ENCODE measurements around the gene AGPAT2. TPM values are rescaled to one million over a fixed set of nuclear protein-coding genes. Genes with fewer than 3 reads are reported as not detected.

The AGPAT2 gene
- total RNA-seq, 1 experiment from 2014 or later, result 40.4 TPM

- H3K27me3 Mint-ChIP-seq (ENCODE audit: unreplicated experiment), result peaks cover 12% of the 10 kb centered on the region
- H3K27ac Mint-ChIP-seq (ENCODE audit: unreplicated experiment), result no peak overlapping the region
- H3K9me3 Mint-ChIP-seq (ENCODE audit: low read depth, unreplicated experiment), result no peaks in the 10 kb centered on the region
- no peaks in the 10 kb centered on the region for H3K4me1 Mint-ChIP-seq (ENCODE audit: low read depth, unreplicated experiment)
- peak; percentile 73 for DNase-seq
- BruUV-seq (replicated peaks), result no TSS peak
- TF ChIP-seq, protein P1, sequence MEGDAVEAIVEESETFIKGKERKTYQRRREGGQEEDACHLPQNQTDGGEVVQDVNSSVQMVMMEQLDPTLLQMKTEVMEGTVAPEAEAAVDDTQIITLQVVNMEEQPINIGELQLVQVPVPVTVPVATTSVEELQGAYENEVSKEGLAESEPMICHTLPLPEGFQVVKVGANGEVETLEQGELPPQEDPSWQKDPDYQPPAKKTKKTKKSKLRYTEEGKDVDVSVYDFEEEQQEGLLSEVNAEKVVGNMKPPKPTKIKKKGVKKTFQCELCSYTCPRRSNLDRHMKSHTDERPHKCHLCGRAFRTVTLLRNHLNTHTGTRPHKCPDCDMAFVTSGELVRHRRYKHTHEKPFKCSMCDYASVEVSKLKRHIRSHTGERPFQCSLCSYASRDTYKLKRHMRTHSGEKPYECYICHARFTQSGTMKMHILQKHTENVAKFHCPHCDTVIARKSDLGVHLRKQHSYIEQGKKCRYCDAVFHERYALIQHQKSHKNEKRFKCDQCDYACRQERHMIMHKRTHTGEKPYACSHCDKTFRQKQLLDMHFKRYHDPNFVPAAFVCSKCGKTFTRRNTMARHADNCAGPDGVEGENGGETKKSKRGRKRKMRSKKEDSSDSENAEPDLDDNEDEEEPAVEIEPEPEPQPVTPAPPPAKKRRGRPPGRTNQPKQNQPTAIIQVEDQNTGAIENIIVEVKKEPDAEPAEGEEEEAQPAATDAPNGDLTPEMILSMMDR (IDR thresholded peaks at IDR 0.05; ENCODE audit: unreplicated experiment), result peak; percentile 78
- intact Hi-C loops (cut with micrococcal nuclease; ENCODE audit: unreplicated experiment), result no loop called here
- CTCF ChIA-PET, result no interaction called here
- H3K36me3 Mint-ChIP-seq (ENCODE audit: insufficient read depth, unreplicated experiment), result peaks cover 4% of the 10 kb centered on the region
- H3K4me3 Mint-ChIP-seq (ENCODE audit: low read depth, unreplicated experiment), result no peak overlapping the region
Measured at GRCh38 chr9:136644593-136645351, 42.5 kb downstream of the AGPAT2 start.

DNA sequence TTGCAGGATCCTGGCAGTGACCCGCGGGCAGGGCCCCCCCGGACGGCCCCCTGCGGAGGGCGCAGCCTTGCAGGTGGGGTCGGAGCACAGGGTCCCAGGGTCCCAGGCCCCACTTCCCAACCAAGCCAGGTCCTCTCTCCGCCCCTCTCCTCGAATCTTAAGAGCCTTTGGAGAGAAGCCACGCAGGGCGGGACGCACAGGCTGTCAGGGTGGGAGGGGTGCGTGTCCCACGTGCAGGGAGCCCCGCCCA lies 43.0 kb downstream of the AGPAT2 start:
- Mint-ChIP-seq H3K9me3 (ENCODE audit: low read depth, unreplicated experiment) (no peaks in the 10 kb centered on the region), H3K36me3 (ENCODE audit: insufficient read depth, unreplicated experiment) (peaks cover 4% of the 10 kb centered on the region), H3K4me1 (ENCODE audit: low read depth, unreplicated experiment) (no peaks in the 10 kb centered on the region), H3K27ac (ENCODE audit: unreplicated experiment) (no peak overlapping the region), H3K27me3 (ENCODE audit: unreplicated experiment) (peaks cover 16% of the 10 kb centered on the region), H3K4me3 (ENCODE audit: low read depth, unreplicated experiment) (no peak overlapping the region)
- DNase-seq, result no peak
- intact Hi-C loops (cut with micrococcal nuclease; ENCODE audit: unreplicated experiment), result no loop called here
- CTCF ChIA-PET, result no interaction called here
- TF ChIP-seq, protein P1 (IDR thresholded peaks at IDR 0.05; ENCODE audit: unreplicated experiment), result no peak
- BruUV-seq (replicated peaks), result no TSS peak

GRCh38 chr9:136643596-136644342 lies 43.5 kb downstream of the AGPAT2 start:
- BruUV-seq (replicated peaks), result no TSS peak
- Mint-ChIP-seq H3K4me3 (ENCODE audit: low read depth, unreplicated experiment) (no peak overlapping the region), H3K9me3 (ENCODE audit: low read depth, unreplicated experiment) (no peaks in the 10 kb centered on the region), H3K4me1 (ENCODE audit: low read depth, unreplicated experiment) (no peaks in the 10 kb centered on the region), H3K27me3 (ENCODE audit: unreplicated experiment) (peaks cover 16% of the 10 kb centered on the region), H3K27ac (ENCODE audit: unreplicated experiment) (no peak overlapping the region), H3K36me3 (ENCODE audit: insufficient read depth, unreplicated experiment) (peaks cover 4% of the 10 kb centered on the region)
- intact Hi-C loops (cut with micrococcal nuclease; ENCODE audit: unreplicated experiment), result no loop called here
- TF ChIP-seq, protein P1 (IDR thresholded peaks at IDR 0.05; ENCODE audit: unreplicated experiment), result no peak
- DNase-seq, result no peak
- CTCF ChIA-PET, result no interaction called here

DNA sequence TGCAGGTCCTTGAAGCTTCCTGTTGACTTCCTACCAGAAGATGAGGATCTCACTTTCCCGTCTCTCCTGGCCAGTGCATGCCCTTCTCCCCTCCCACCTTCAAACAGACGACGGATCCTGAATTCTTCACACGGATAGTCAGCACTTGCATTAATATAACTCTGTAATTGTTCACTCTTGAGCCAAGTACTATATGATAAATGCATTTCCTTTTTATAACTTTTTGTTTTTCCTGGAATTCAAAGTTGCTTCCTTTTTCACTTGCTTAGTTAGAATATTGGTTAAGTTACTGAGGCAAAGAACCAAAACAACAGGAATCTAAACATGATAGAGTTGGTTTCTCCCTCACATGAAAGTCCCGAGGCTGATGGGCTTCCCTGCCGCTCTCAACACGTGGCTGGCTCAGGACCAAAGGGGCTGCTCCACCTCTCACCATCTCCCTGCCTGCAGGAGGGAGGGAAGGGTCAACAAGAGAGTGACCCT lies 44.8 kb downstream of the AGPAT2 start:
- TF ChIP-seq, protein P1 (IDR thresholded peaks at IDR 0.05; ENCODE audit: unreplicated experiment), result no peak
- H3K36me3 Mint-ChIP-seq (ENCODE audit: insufficient read depth, unreplicated experiment), result peaks cover 4% of the 10 kb centered on the region
- no TSS peak for BruUV-seq (replicated peaks)
- no peak overlapping the region for H3K4me3 Mint-ChIP-seq (ENCODE audit: low read depth, unreplicated experiment)
- peaks cover 16% of the 10 kb centered on the region for H3K27me3 Mint-ChIP-seq (ENCODE audit: unreplicated experiment)
- H3K27ac Mint-ChIP-seq (ENCODE audit: unreplicated experiment), result no peak overlapping the region
- no peaks in the 10 kb centered on the region for H3K9me3 Mint-ChIP-seq (ENCODE audit: low read depth, unreplicated experiment)
- no peaks in the 10 kb centered on the region for H3K4me1 Mint-ChIP-seq (ENCODE audit: low read depth, unreplicated experiment)
- CTCF ChIA-PET, result interaction anchor here (0.6 kb wide), 1 partner anchor 78 kb away, joined by 5 read pairs; no protein-coding TSS in a partner anchor
- intact Hi-C loops (cut with micrococcal nuclease; ENCODE audit: unreplicated experiment), result no loop called here
- no peak for DNase-seq

All from Calu3 (cell line).